RCC 7860 (cell line): ENCODE measurements around the gene AAK1.
"Not testable (repeated sequence)": the region's sequence is repeated elsewhere in the genome, so short reads cannot be mapped to it uniquely, and the experiment has no call there.

Experiments
- DNase-seq: peaks from one replicate; pipeline ENCODE4 v3.0.0-alpha.2; 2015; ENCODE audit warnings: low spot score
- FAIRE-seq: peaks from 2 replicates; lab custom pipeline; 2012; peaks lifted over from hg19 to GRCh38; lab: Jason Lieb, UNC

The AAK1 gene

GRCh38 chr2:69660637-69661036 is 17.1 kb upstream of the AAK1 start:
- no peak for DNase-seq
- no peak for FAIRE-seq

GRCh38 chr2:69659941-69660483 is 16.5 kb upstream of the AAK1 start:
- FAIRE-seq = no peak
- no peak for DNase-seq

- no peak for FAIRE-seq
- no peak for DNase-seq
Measured at GRCh38 chr2:69659349-69659748, 15.8 kb upstream of the AAK1 start.

GRCh38 chr2:69652206-69652605 is 8.7 kb upstream of the AAK1 start:
- peak; percentile 85 for DNase-seq

GRCh38 chr2:69647196-69647595 is 3.7 kb upstream of the AAK1 start:
- not testable (repeated sequence) for FAIRE-seq, DNase-seq

More at GRCh38 chr2:69652206-69652605, 8.7 kb upstream of the AAK1 start:
- FAIRE-seq = peak; percentile 70

GRCh38 chr2:69646714-69647113 is 3.2 kb upstream of the AAK1 start:
- DNase-seq (no peak), FAIRE-seq (no peak)

- DNase-seq (no peak), FAIRE-seq (no peak)
Measured at GRCh38 chr2:69645921-69646320, 2.4 kb upstream of the AAK1 start.

- no peak for FAIRE-seq
- no peak for DNase-seq
Measured at GRCh38 chr2:69645031-69645431, 1.5 kb upstream of the AAK1 start.

GRCh38 chr2:69644506-69644979 is 1.0 kb upstream of the AAK1 start:
- FAIRE-seq = no peak
- no peak for DNase-seq

- FAIRE-seq = peak; percentile 70
Measured at GRCh38 chr2:69642709-69643601, 584 bp downstream of the AAK1 start.

GRCh38 chr2:69641887-69642708 is 1.4 kb downstream of the AAK1 start:
- FAIRE-seq (no peak), DNase-seq (no peak)

More at GRCh38 chr2:69642709-69643601, 584 bp downstream of the AAK1 start:
- DNase-seq = peak; percentile 73

- DNase-seq (no peak), FAIRE-seq (no peak)
Measured at GRCh38 chr2:69641471-69641870, 2.1 kb downstream of the AAK1 start.

GRCh38 chr2:69639266-69639665 is 4.3 kb downstream of the AAK1 start:
- FAIRE-seq = no peak
- DNase-seq = no peak

- no peak for DNase-seq
- no peak for FAIRE-seq
Measured at GRCh38 chr2:69638630-69639029, 4.9 kb downstream of the AAK1 start.

GRCh38 chr2:69637923-69638322 is 5.6 kb downstream of the AAK1 start:
- no peak for FAIRE-seq
- DNase-seq = no peak

- DNase-seq = no peak
- no peak for FAIRE-seq
Measured at GRCh38 chr2:69636395-69636794, 7.1 kb downstream of the AAK1 start.

GRCh38 chr2:69635432-69635831 is 8.1 kb downstream of the AAK1 start:
- DNase-seq = no peak

GRCh38 chr2:69634196-69634821 is 9.2 kb downstream of the AAK1 start:
- DNase-seq (no peak), FAIRE-seq (no peak)

More at GRCh38 chr2:69635432-69635831, 8.1 kb downstream of the AAK1 start:
- FAIRE-seq = no peak

GRCh38 chr2:69631402-69631801 is 12.1 kb downstream of the AAK1 start:
- no peak for DNase-seq
- FAIRE-seq = no peak

GRCh38 chr2:69629921-69630608 is 13.5 kb downstream of the AAK1 start:
- DNase-seq = no peak
- FAIRE-seq = no peak
